A549 (cell line): Measurements from ENCODE around the gene TMEM135. TPM values are rescaled to one million over a fixed set of nuclear protein-coding genes. Genes with fewer than 3 reads are reported as not detected.
A peak's percentile ranks its signal among the peaks of the same experiment; 100 is the strongest.

ENCODE experiments used
- ATAC-seq, 2 experiments: fragments of 200-7000 bp in 1 of 2; fragments of >200 bp in 1 of 2; cut with Nextera tagmentation in 1 of 2; cut with Tn5 transposase in 1 of 2; 3 replicates each; pipeline versions ENCODE4 v1.8.0 to v1.9.1; 2018 to 2020; ENCODE audit warnings: mild to moderate bottlenecking in 1 of 2, moderate library complexity in 1 of 2
- CTCF ChIA-PET: fragments of 300-600 bp; sonication (Branson Sonifier 250); formaldehyde crosslinking; extraction: SDS; loops from one replicate; lab custom pipeline; 2021; ENCODE audit warnings: antibody characterized with exemption, inconsistent platforms; lab: Yijun Ruan, JAX
- POLR2A ChIA-PET: fragments of 350-600 bp; formaldehyde crosslinking; extraction: SDS; loops from one replicate; lab custom pipeline; 2021; ENCODE audit warnings: antibody characterized with exemption, inconsistent platforms; lab: Yijun Ruan, JAX
- DNase-seq, 2 experiments: peaks; one replicate each; pipeline versions ENCODE4 v3.0.0 to v3.0.0-alpha.2; 2011 to 2016; ENCODE audit warnings: low read depth in 1 of 2, low spot score in 1 of 2
- FAIRE-seq: peaks from 2 replicates; lab custom pipeline; 2011; peaks lifted over from hg19 to GRCh38; lab: Jason Lieb, UNC
- H3K27ac ChIP-seq, 2 experiments: fragments of >200 bp; sonication (Bioruptor Twin); formaldehyde crosslinking; 3 replicates each; pipeline ENCODE4 v1.5.1; 2016 to 2017
- H3K4me1 ChIP-seq: fragments of >200 bp; sonication (Bioruptor Twin); formaldehyde crosslinking; 3 replicates; pipeline ENCODE4 v1.6.1; 2016
- H3K4me2 ChIP-seq: fragments of >200 bp; sonication (Bioruptor Twin); formaldehyde crosslinking; 3 replicates; pipeline ENCODE4 v1.6.1; 2016
- H3K4me3 ChIP-seq: fragments of >200 bp; sonication (Bioruptor Twin); formaldehyde crosslinking; 3 replicates; pipeline ENCODE4 v1.5.1; 2016
- H3K9me3 ChIP-seq: fragments of >200 bp; sonication (Bioruptor Twin); formaldehyde crosslinking; 3 replicates; pipeline ENCODE4 v1.6.1; 2016
- CBX2 ChIP-seq: fragments of 200-600 bp; sonication (generic); IDR thresholded peaks from 2 replicates; pipeline ENCODE4 v1.6.1; 2016; ENCODE audit warnings: low read depth, mild to moderate bottlenecking, borderline replicate concordance
- EP300 ChIP-seq, 2 experiments: fragments of >200 bp; sonication (Bioruptor Twin); formaldehyde crosslinking; IDR thresholded peaks; 2 replicates in 1 of 2; 3 replicates in 1 of 2; pipeline ENCODE4 v1.6.1; 2016 to 2017
- FOSL2 ChIP-seq, 2 experiments: fragments of 450-650 bp in 1 of 2; fragments of >200 bp in 1 of 2; sonication (Bioruptor Twin) in 1 of 2; formaldehyde crosslinking; IDR thresholded peaks; 2 replicates each; pipeline versions ENCODE4 v1.5.0 to v1.6.1; 2016 to 2020; ENCODE audit warnings: mild to moderate bottlenecking in 1 of 2, moderate library complexity in 1 of 2
- HDAC2 ChIP-seq: fragments of 200-600 bp; sonication (generic); IDR thresholded peaks from 2 replicates; pipeline ENCODE4 v1.6.1; 2016
- HOXB13 ChIP-seq: fragments of 250-450 bp; sonication (Bioruptor Pico); IDR thresholded peaks from 2 replicates; pipeline ENCODE4 v1.5.0; 2020; ENCODE audit warnings: low read depth, mild to moderate bottlenecking, moderate library complexity
- HOXB5 ChIP-seq: fragments of 250-450 bp; sonication (Bioruptor Pico); IDR thresholded peaks from 2 replicates; pipeline ENCODE4 v1.5.0; 2020; ENCODE audit warnings: mild to moderate bottlenecking, moderate library complexity
- JUNB ChIP-seq: fragments of >200 bp; sonication (Bioruptor Twin); formaldehyde crosslinking; IDR thresholded peaks from 2 replicates; pipeline ENCODE4 v1.6.1; 2016
- KDM1A ChIP-seq: fragments of 200-600 bp; sonication (generic); IDR thresholded peaks from 2 replicates; pipeline ENCODE4 v1.6.1; 2016; ENCODE audit warnings: low read depth, mild to moderate bottlenecking
- MAZ ChIP-seq: fragments of 150-350 bp; IDR thresholded peaks from 2 replicates; pipeline ENCODE4 v1.6.1; 2014; ENCODE audit warnings: antibody characterized with exemption, low read depth, low read length, borderline replicate concordance
- MYC ChIP-seq: IDR thresholded peaks from 2 replicates; pipeline ENCODE4 v1.6.1; 2012; ENCODE audit warnings: mild to moderate bottlenecking, inconsistent platforms, low read length, improper control_type of control experiment, borderline replicate concordance
- NR3C1 ChIP-seq: fragments of >200 bp; sonication (Bioruptor Twin); formaldehyde crosslinking; IDR thresholded peaks from 3 replicates; pipeline ENCODE4 v1.6.1; 2017
- PHF8 ChIP-seq: fragments of 200-600 bp; sonication (generic); IDR thresholded peaks from 2 replicates; pipeline ENCODE4 v1.6.1; 2016; ENCODE audit warnings: low read depth, mild to moderate bottlenecking, antibody characterized with exemption, moderate library complexity, borderline replicate concordance
- RAD21 ChIP-seq, 2 experiments: fragments of >200 bp in 1 of 2; sonication (Bioruptor Twin) in 1 of 2; formaldehyde crosslinking in 1 of 2; IDR thresholded peaks in 1 of 2; conservative IDR thresholded peaks in 1 of 2; 2 replicates in 1 of 2; 3 replicates in 1 of 2; pipeline ENCODE4 v1.6.1; 2012 to 2018; ENCODE audit warnings: inconsistent platforms in 1 of 2
- RFX5 ChIP-seq: fragments of 450-650 bp; IDR thresholded peaks from 2 replicates; pipeline ENCODE4 v1.7.1; 2014; ENCODE audit warnings: antibody characterized with exemption, mild to moderate bottlenecking, moderate library complexity
- RNF2 ChIP-seq: fragments of 200-600 bp; sonication (generic); IDR thresholded peaks from 2 replicates; pipeline ENCODE4 v1.6.1; 2016; ENCODE audit warnings: low read depth, mild to moderate bottlenecking, antibody characterized with exemption, moderate library complexity, borderline replicate concordance
- TP53 ChIP-seq: fragments of 250-450 bp; sonication (Bioruptor Pico); IDR thresholded peaks from 2 replicates; pipeline ENCODE4 v1.5.0; 2021; ENCODE audit warnings: mild to moderate bottlenecking, moderate library complexity
- USF2 ChIP-seq: fragments of 450-650 bp; IDR thresholded peaks from 2 replicates; pipeline ENCODE4 v1.6.1; 2014; ENCODE audit warnings: antibody characterized with exemption
- WGBS: methylation state at CpG from one replicate; pipeline ENCODE4 v1.1.6; 2017; ENCODE audit errors: missing lambda C conversion rate; 5-methylcytosine and 5-hydroxymethylcytosine counted together
- polyA plus RNA-seq, 4 experiments: library from polyadenylated mRNA; depleted of rRNA in 3 of 4; stranded (reverse); fragments of >200 nt; fragmentation: RNase III in 1 of 4; extraction: RNeasy Plus Mini Kit Qiagen cat#74134 plus additional on column Dnase treatment in 1 of 4; gene quantifications; 2 replicates in 3 of 4; 3 replicates in 1 of 4; pipeline ENCODE4 v1.2.3, GENCODE V29; 2011 to 2017
- TF ChIP-seq, protein P1 (sequence below): fragments of 250-450 bp; sonication (Bioruptor Pico); IDR thresholded peaks from 2 replicates; pipeline ENCODE4 v1.5.0; 2020; ENCODE audit warnings: low read depth, mild to moderate bottlenecking, moderate library complexity
- TF ChIP-seq, protein P2 (sequence below): fragments of >200 bp; sonication (Bioruptor Twin); formaldehyde crosslinking; IDR thresholded peaks from 3 replicates; pipeline ENCODE4 v1.5.1; 2016

The TMEM135 gene
- polyA plus RNA-seq, 2 of the 4 experiments (the other 2 are of a cell fraction) = 18.4 to 18.5 TPM

DNA sequence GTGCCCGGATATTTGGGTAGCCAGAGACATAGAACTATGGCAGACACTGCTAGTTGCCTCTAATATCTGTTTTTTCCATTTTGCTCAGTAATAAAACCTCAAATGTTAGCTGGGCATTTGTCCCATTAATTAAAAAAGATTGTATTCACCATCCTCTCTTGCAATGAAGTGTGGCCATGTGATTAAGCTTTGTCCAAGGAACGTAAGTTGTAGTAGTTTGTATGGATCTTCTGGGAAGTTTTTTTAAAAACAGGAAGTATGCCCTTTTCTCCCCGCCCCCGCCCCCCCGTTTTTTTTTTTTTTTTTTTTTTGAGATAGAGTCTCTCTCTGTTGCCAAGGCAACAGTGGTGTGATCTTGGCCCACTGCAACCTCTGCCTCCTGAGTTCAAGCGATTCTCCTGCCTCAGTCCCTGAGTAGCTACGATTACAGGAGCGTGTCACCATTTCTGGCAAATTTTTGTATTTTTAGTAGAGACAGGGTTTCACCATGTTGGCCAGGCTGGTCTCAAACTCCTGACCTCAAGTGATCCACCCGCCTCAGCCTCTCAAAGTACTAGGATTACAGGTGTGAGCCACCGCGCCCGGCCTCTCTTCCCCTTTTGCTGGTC, 1.7 kb upstream of the TMEM135 start:
- Histone ChIP-seq H3K4me3 (no peak overlapping the region), H3K4me1 (peaks cover 30% of the 10 kb centered on the region), H3K27ac (0 out of 6 replicates have a peak overlapping the region, but pooled peaks of 1 of the 2 experiments have one; percentile 9), H3K9me3 (no peaks in the 10 kb centered on the region), H3K4me2 (peak overlapping the region; percentile 72)
- WGBS = 75% methylated on average over 12 of the region's 12 CpGs
- POLR2A ChIA-PET = interaction anchor here (0.7 kb wide), 1 partner anchor 10 kb away, joined by 12 read pairs; no protein-coding TSS in a partner anchor
- TF ChIP-seq, protein P1, sequence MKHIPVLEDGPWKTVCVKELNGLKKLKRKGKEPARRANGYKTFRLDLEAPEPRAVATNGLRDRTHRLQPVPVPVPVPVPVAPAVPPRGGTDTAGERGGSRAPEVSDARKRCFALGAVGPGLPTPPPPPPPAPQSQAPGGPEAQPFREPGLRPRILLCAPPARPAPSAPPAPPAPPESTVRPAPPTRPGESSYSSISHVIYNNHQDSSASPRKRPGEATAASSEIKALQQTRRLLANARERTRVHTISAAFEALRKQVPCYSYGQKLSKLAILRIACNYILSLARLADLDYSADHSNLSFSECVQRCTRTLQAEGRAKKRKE (CRISPR knock-in tag) = no peak
- DNase-seq = no peak
- no peak for ATAC-seq
- CTCF ChIA-PET = interaction anchor here (0.6 to 2.5 kb wide), 5 partner anchors 14 to 386 kb away, joined by 3 to 8 read pairs (median 3); partner anchors contain the start of gene FZD4
- FAIRE-seq = no peak

GRCh38 chr11:87036756-87037449, 831 bp upstream of the TMEM135 start:
- Histone ChIP-seq H3K27ac (peak overlapping the region; percentile 94), H3K4me2 (peak overlapping the region; percentile 72)
- peak in 1 of 2 experiments; percentile 32 for DNase-seq
- ATAC-seq = peak; percentile 57
- 5% methylated on average over 9 of the region's 10 CpGs for WGBS
- TF ChIP-seq CBX2 (no peak), HOXB13 (CRISPR knock-in tag) (no peak), HOXB5 (CRISPR knock-in tag) (no peak), HDAC2 (no peak), RAD21 (conservative IDR thresholded peaks at IDR 0.05 in 1 of 2, IDR thresholded peaks at IDR 0.05 in 1 of 2) (no peak), USF2 (no peak), TP53 (CRISPR knock-in tag) (no peak), EP300 (IDR thresholded peaks at IDR 0.05) (no peak), NR3C1 (no peak), FOSL2 (IDR thresholded peaks at IDR 0.05) (no peak), FOSL2 (CRISPR knock-in tag; IDR thresholded peaks at IDR 0.05) (no peak), RFX5 (no peak), MAZ (no peak), JUNB (no peak), MYC (no peak), PHF8 (no peak), RNF2 (no peak), KDM1A (no peak)
- TF ChIP-seq, protein P2, sequence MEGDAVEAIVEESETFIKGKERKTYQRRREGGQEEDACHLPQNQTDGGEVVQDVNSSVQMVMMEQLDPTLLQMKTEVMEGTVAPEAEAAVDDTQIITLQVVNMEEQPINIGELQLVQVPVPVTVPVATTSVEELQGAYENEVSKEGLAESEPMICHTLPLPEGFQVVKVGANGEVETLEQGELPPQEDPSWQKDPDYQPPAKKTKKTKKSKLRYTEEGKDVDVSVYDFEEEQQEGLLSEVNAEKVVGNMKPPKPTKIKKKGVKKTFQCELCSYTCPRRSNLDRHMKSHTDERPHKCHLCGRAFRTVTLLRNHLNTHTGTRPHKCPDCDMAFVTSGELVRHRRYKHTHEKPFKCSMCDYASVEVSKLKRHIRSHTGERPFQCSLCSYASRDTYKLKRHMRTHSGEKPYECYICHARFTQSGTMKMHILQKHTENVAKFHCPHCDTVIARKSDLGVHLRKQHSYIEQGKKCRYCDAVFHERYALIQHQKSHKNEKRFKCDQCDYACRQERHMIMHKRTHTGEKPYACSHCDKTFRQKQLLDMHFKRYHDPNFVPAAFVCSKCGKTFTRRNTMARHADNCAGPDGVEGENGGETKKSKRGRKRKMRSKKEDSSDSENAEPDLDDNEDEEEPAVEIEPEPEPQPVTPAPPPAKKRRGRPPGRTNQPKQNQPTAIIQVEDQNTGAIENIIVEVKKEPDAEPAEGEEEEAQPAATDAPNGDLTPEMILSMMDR = no peak
- TF ChIP-seq, protein P1 (CRISPR knock-in tag) = no peak
- TF ChIP-seq, all 56 proteins: peak for 0
- peaks cover 26% of the 10 kb centered on the region for H3K4me1 ChIP-seq
- peak overlapping the region; percentile 94 for H3K4me3 ChIP-seq
- ChIA-PET CTCF (interaction anchor here (0.9 to 2.5 kb wide), 7 partner anchors 9 to 150 kb away, joined by 3 to 8 read pairs (median 3); partner anchors contain the start of gene FZD4), POLR2A (interaction anchor here (1.0 to 1.9 kb wide), 5 partner anchors 14 to 82 kb away, joined by 3 to 16 read pairs (median 5); partner anchors contain the start of gene FZD4)
- FAIRE-seq = no peak
- no peaks in the 10 kb centered on the region for H3K9me3 ChIP-seq
